GM12892 (cell line): ENCODE data around the gene CEP164. TPM values are rescaled to one million over a fixed set of nuclear protein-coding genes. Genes with fewer than 3 reads are reported as not detected.
A peak's percentile ranks its signal among the peaks of the same experiment; 100 is the strongest.

Experiments
- DNase-seq: peaks from one replicate; pipeline ENCODE4 v3.0.0; 2011; ENCODE audit not compliant: insufficient read length
- FAIRE-seq: peaks from 2 replicates; lab custom pipeline; 2011; peaks lifted over from hg19 to GRCh38; lab: Jason Lieb, UNC
- POLR2A ChIP-seq: IDR thresholded peaks from 2 replicates; pipeline ENCODE4 v1.6.1; 2011; ENCODE audit warnings: low read depth, low read length, control low read depth
- POLR2AphosphoS5 ChIP-seq: IDR thresholded peaks from 2 replicates; pipeline ENCODE4 v1.6.1; 2011; ENCODE audit warnings: low read depth, low read length, control low read depth
- TAF1 ChIP-seq: IDR thresholded peaks from 2 replicates; pipeline ENCODE4 v1.6.1; 2011; ENCODE audit warnings: low read depth, mild to moderate bottlenecking, control low read depth, low read length, borderline replicate concordance
- polyA plus RNA-seq: library from polyadenylated mRNA; unstranded; fragments of >200 nt; gene quantifications from one replicate; pipeline ENCODE4 v1.2.1, GENCODE V29; 2012; ENCODE audit warnings: missing spikeins, inconsistent platforms; ENCODE audit not compliant: missing spikeins

CEP164 gene
- 15.4 TPM for polyA plus RNA-seq

DNA sequence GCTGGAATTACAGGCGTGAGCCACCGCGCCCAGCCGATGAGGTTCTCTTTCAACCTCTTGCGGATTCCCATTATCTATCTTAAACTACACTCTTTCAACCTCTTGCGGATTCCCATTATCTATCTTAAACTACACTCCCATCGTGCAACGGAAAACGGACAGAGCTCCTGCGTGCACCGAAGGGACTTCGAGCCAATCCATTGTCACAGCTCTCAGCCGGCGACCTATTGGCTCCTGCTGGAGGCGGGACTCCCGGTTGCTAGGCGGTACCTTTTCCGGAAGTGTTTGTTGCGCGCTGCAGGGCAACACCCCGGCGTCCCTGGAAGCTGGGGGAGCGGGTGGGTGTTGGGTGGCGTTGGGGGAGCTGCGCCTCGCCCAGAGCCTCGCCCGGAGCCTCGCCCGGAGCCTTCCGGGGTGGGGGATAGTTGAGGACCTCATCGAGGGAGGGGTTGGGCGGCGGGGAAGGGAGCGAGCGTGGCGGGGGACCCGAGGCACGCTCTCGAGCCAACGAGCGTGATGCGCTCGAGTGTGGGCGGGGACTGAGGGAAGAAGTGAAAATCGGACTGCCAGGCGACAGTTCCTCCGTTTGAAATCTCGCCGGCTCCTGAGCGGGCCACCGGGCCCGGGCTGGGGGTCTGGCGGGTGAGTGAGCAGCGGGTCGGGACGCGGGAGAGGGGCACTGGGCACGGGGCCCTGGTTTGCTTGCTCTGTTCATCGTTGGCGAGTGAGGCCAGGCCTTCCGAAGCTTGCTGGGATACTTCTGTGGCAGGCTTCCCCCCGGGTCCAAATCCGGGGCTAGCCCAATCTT lies at the start of gene CEP164:
Gene CEP164 (plus strand): TSS at position 288 of the 808 bp plus-strand sequence. CDS start 10,733 bp downstream, outside the sequence.
- FAIRE-seq (peak; percentile 99), DNase-seq (peak; percentile 95)
- TF ChIP-seq POLR2A, result peak; percentile 94
- TF ChIP-seq TAF1, result 0 out of 2 replicates have a peak, but pooled peaks have one; percentile 51
- peak; percentile 83 for TF ChIP-seq POLR2AphosphoS5

DNA sequence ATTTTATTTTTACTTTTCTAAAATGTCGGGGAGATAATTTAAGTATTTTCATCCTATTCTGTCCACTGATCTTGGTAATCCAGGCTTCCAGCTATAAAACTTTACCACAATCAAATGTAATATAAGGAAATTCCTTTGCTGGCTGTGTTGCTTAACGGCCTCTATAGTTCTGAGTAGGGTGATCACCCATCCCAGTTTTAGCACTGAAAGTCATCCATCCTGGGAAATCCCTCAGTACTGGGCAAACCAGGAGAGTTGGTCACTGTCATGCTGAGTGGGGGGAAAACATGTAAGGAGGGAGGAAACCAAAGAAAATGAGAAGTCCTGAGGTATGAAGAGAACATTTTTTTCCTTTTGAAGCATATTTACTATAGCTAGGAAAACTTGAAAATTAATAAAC lies 49.3 kb upstream of the CEP164 start:
- FAIRE-seq, result no peak
- TF ChIP-seq POLR2A, result no peak
- TF ChIP-seq TAF1, result no peak
- no peak for TF ChIP-seq POLR2AphosphoS5

GRCh38 chr11:117279711-117280376 lies 47.8 kb upstream of the CEP164 start:
- FAIRE-seq (no peak), DNase-seq (no peak)
- TF ChIP-seq TAF1, result no peak
- no peak for TF ChIP-seq POLR2A
- no peak for TF ChIP-seq POLR2AphosphoS5

More for the DNA sequence above, 49.3 kb upstream of the CEP164 start:
- no peak for DNase-seq

- DNase-seq (no peak), FAIRE-seq (no peak)
- TF ChIP-seq TAF1 (no peak), POLR2AphosphoS5 (no peak), POLR2A (no peak)
Observed at GRCh38 chr11:117281159-117281558, 46.5 kb upstream of the CEP164 start.

- DNase-seq, result no peak
- FAIRE-seq, result no peak
- TF ChIP-seq POLR2A (no peak), POLR2AphosphoS5 (no peak), TAF1 (no peak)
Observed at GRCh38 chr11:117281869-117282268, 45.8 kb upstream of the CEP164 start.

GRCh38 chr11:117282956-117283355 lies 44.7 kb upstream of the CEP164 start:
- TF ChIP-seq POLR2AphosphoS5, result no peak
- no peak for TF ChIP-seq POLR2A
- FAIRE-seq (no peak), DNase-seq (no peak)

DNA sequence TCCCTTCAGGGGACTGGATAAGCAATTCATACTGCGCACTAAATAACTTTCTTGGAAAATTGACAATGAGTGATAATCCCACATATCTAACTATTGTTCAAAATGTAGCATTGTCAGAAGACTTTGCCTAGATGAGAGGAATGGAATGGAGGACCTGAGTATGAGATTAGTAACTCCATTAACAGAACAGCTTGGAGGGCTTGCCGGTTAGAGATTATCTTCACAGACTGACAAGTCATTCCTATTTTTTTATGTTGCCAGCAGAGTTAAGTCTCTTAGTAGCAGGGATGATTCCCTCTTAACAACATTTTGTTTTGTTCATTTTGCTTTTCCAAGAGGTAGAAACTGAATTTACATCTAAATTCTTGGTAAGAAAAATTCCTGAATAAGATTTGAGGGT lies 43.6 kb upstream of the CEP164 start:
- FAIRE-seq (no peak), DNase-seq (no peak)
- no peak for TF ChIP-seq POLR2A
- no peak for TF ChIP-seq POLR2AphosphoS5
- no peak for TF ChIP-seq TAF1

- DNase-seq (no peak), FAIRE-seq (no peak)
- TF ChIP-seq TAF1, result no peak
- no peak for TF ChIP-seq POLR2A
- TF ChIP-seq POLR2AphosphoS5, result no peak
Observed at GRCh38 chr11:117286588-117286987, 41.1 kb upstream of the CEP164 start.

DNA sequence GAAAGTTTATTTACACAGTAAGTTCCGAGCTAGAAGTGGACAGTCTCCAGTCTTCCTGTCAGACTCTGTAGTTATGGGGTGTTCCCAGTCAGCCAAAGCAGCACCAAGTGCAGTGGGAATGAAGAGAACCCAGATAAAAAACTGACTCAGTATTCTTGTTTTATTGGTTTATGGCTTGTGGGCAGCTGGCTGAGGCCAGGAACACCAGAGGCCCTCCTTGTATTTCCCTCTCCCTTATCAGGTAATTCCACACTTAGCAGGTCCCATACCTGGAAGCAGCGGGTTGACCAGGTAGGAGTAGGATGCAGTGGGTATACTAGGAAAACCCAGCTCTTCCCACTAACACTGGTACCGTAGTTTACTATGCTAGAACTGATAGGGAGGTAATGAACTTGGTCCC lies 40.0 kb upstream of the CEP164 start:
- DNase-seq (no peak), FAIRE-seq (no peak)
- TF ChIP-seq POLR2AphosphoS5, result no peak
- TF ChIP-seq TAF1, result no peak
- TF ChIP-seq POLR2A, result no peak

- FAIRE-seq, result no peak
Observed at GRCh38 chr11:117289795-117290194, 37.9 kb upstream of the CEP164 start.

GRCh38 chr11:117290809-117291396 lies 36.8 kb upstream of the CEP164 start, which contains the start of gene BACE1-AS:
TSS of gene BACE1-AS (plus strand) at chr11:117291346.
- TF ChIP-seq TAF1, result no peak
- no peak for TF ChIP-seq POLR2AphosphoS5
- no peak for TF ChIP-seq POLR2A
- FAIRE-seq (no peak), DNase-seq (no peak)

More at GRCh38 chr11:117289795-117290194, 37.9 kb upstream of the CEP164 start:
- no peak for TF ChIP-seq TAF1
- no peak for TF ChIP-seq POLR2A
- TF ChIP-seq POLR2AphosphoS5, result no peak
- DNase-seq, result no peak
